KMS-11 (cell line): ENCODE measurements around the gene FAAH2.

Experiments
- H2AFZ ChIP-seq: fragments of 200-600 bp; sonication (generic); 2 replicates; pipeline ENCODE4 v1.6.1; 2016; ENCODE audit warnings: antibody characterized with exemption, mixed run types, low read depth
- H3K27ac ChIP-seq: fragments of 200-600 bp; sonication (generic); 2 replicates; pipeline ENCODE4 v1.6.1; 2016; ENCODE audit warnings: mild to moderate bottlenecking, mixed run types
- H3K27me3 ChIP-seq: fragments of 200-600 bp; sonication (generic); 2 replicates; pipeline ENCODE4 v1.6.1; 2017; ENCODE audit warnings: mild to moderate bottlenecking, low read depth, mixed run types, moderate library complexity; ENCODE audit not compliant: insufficient read depth
- H3K36me3 ChIP-seq: fragments of 200-600 bp; sonication (generic); 2 replicates; pipeline ENCODE4 v1.6.1; 2017; ENCODE audit warnings: mild to moderate bottlenecking, mixed run types; ENCODE audit not compliant: insufficient read depth
- H3K4me1 ChIP-seq: fragments of 200-600 bp; sonication (generic); 2 replicates; pipeline ENCODE4 v1.6.1; 2016; ENCODE audit warnings: mild to moderate bottlenecking, low read depth, mixed run types; ENCODE audit not compliant: poor library complexity, severe bottlenecking
- H3K4me2 ChIP-seq: fragments of 200-600 bp; sonication (generic); 2 replicates; pipeline ENCODE4 v1.7.0; 2016; ENCODE audit warnings: mild to moderate bottlenecking, mixed run types
- H3K4me3 ChIP-seq: fragments of 200-600 bp; sonication (generic); IDR thresholded peaks from 2 replicates; pipeline ENCODE4 v1.6.1; 2017; ENCODE audit warnings: low read depth, low read length, mixed read lengths; ENCODE audit not compliant: insufficient read depth
- H3K79me2 ChIP-seq: fragments of 200-600 bp; sonication (generic); 2 replicates; pipeline ENCODE4 v1.6.1; 2016; ENCODE audit warnings: low read depth, mixed run types; ENCODE audit not compliant: insufficient read depth
- H3K9ac ChIP-seq: fragments of 200-600 bp; sonication (generic); 2 replicates; pipeline ENCODE4 v1.6.1; 2016; ENCODE audit warnings: mild to moderate bottlenecking, mixed run types
- H4K20me1 ChIP-seq: fragments of 200-600 bp; sonication (generic); 2 replicates; pipeline ENCODE4 v1.6.1; 2016; ENCODE audit warnings: mild to moderate bottlenecking, mixed run types; ENCODE audit not compliant: insufficient read depth
- TF ChIP-seq, protein P1 (sequence below): fragments of 200-600 bp; sonication (generic); conservative IDR thresholded peaks from 2 replicates; pipeline ENCODE4 v1.6.1; 2017; ENCODE audit warnings: low read depth, mild to moderate bottlenecking, antibody characterized with exemption, low read length, moderate library complexity, mixed read lengths

Gene FAAH2

DNA sequence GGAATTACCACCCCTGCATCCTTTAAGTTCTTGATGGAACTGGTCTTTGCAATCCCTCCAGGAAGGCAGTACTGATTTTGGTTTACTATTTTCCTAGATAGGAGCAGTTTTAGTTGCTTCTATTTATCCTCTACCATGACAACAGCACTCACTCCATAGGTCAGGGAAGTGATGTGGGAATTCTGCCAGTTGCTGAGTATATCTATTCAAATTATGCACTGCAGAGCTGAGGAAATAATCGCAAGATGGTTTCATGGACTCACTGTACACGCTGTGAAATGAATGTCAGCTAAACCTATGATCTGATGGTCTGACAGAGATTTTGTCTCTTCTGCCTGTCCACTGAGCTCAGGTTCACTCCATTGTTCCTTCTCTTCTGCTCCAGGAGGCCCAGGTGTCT lies 135.8 kb downstream of the FAAH2 start:
- Histone ChIP-seq H3K4me2 (no peak overlapping the region), H3K9ac (no peak overlapping the region), H3K4me1 (peaks cover 9% of the 10 kb centered on the region), H3K4me3 (no peak overlapping the region), H4K20me1 (no peaks in the 10 kb centered on the region), H3K27me3 (no peaks in the 10 kb centered on the region), H3K79me2 (no peaks in the 10 kb centered on the region), H3K27ac (no peak overlapping the region), H2AFZ (no peak overlapping the region), H3K36me3 (no peaks in the 10 kb centered on the region)
- TF ChIP-seq, protein P1, sequence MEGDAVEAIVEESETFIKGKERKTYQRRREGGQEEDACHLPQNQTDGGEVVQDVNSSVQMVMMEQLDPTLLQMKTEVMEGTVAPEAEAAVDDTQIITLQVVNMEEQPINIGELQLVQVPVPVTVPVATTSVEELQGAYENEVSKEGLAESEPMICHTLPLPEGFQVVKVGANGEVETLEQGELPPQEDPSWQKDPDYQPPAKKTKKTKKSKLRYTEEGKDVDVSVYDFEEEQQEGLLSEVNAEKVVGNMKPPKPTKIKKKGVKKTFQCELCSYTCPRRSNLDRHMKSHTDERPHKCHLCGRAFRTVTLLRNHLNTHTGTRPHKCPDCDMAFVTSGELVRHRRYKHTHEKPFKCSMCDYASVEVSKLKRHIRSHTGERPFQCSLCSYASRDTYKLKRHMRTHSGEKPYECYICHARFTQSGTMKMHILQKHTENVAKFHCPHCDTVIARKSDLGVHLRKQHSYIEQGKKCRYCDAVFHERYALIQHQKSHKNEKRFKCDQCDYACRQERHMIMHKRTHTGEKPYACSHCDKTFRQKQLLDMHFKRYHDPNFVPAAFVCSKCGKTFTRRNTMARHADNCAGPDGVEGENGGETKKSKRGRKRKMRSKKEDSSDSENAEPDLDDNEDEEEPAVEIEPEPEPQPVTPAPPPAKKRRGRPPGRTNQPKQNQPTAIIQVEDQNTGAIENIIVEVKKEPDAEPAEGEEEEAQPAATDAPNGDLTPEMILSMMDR = no peak

GRCh38 chrX:57422790-57423189 lies 136.3 kb downstream of the FAAH2 start:
- H3K27me3 ChIP-seq = no peaks in the 10 kb centered on the region
- peaks cover 4% of the 10 kb centered on the region for H3K4me1 ChIP-seq
- no peak overlapping the region for H3K9ac ChIP-seq
- H3K79me2 ChIP-seq = no peaks in the 10 kb centered on the region
- no peaks in the 10 kb centered on the region for H4K20me1 ChIP-seq
- no peak overlapping the region for H3K27ac ChIP-seq
- H2AFZ ChIP-seq = no peak overlapping the region
- no peaks in the 10 kb centered on the region for H3K36me3 ChIP-seq
- H3K4me3 ChIP-seq = no peak overlapping the region
- TF ChIP-seq, protein P1 = no peak
- no peak overlapping the region for H3K4me2 ChIP-seq

DNA sequence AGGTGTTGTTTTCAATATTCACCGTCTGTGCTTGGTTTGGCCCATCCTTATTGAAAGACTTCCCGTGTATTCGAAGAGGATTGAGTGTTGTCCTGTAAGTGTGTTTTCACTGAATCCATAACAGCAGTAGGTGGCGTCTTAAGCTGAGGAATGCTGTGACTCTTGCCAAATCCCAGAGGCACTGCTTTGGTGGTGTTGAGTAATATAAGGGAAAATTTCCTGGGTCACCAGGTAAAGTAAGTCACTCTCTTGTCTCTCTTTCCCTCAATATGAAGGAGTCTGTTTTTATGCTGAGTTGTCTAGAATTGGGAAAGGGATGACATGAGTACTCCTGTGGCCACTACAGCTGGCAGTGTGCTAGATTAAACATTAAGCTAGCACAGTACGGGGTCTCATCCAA lies 158.6 kb downstream of the FAAH2 start:
- Histone ChIP-seq H3K27me3 (no peaks in the 10 kb centered on the region), H4K20me1 (no peaks in the 10 kb centered on the region), H3K79me2 (no peaks in the 10 kb centered on the region), H2AFZ (no peak overlapping the region), H3K4me1 (no peaks in the 10 kb centered on the region), H3K36me3 (no peaks in the 10 kb centered on the region), H3K9ac (no peak overlapping the region), H3K4me3 (no peak overlapping the region), H3K4me2 (no peak overlapping the region), H3K27ac (no peak overlapping the region)
- TF ChIP-seq, protein P1 = no peak

DNA sequence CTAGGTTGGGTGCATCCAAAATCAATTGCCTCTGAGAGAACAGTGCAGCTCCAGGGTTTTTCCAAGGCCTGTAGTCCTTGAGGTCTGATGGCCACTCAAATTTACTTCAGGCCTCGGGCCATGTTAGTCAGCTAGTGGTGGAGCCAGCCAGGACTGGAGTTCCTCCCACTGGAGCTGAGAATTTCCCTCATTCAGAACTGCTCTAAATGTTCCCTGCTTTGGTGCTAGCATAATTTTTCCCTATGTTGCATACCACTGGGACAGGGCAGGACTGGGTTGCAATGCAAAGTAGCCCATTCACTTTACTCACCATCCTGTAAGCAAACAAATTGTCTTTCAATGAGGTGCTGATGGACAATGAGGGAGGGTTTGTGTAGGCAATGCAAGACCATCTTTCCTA lies 159.3 kb downstream of the FAAH2 start:
- TF ChIP-seq, protein P1 = no peak
- Histone ChIP-seq H2AFZ (no peak overlapping the region), H3K79me2 (no peaks in the 10 kb centered on the region), H3K27ac (no peak overlapping the region), H3K27me3 (no peaks in the 10 kb centered on the region), H4K20me1 (no peaks in the 10 kb centered on the region), H3K36me3 (no peaks in the 10 kb centered on the region), H3K4me1 (no peaks in the 10 kb centered on the region), H3K9ac (no peak overlapping the region), H3K4me2 (no peak overlapping the region), H3K4me3 (no peak overlapping the region)
